HG02571 (cell line): ENCODE data around the gene IL17RE.

Source experiments
- ATAC-seq: cut with Tn5 transposase; IDR thresholded peaks from one replicate; pipeline ENCODE4 v1.9.1; 2021; ENCODE audit warnings: mild to moderate bottlenecking, moderate library complexity; ENCODE audit not compliant: unreplicated experiment

The IL17RE gene

DNA sequence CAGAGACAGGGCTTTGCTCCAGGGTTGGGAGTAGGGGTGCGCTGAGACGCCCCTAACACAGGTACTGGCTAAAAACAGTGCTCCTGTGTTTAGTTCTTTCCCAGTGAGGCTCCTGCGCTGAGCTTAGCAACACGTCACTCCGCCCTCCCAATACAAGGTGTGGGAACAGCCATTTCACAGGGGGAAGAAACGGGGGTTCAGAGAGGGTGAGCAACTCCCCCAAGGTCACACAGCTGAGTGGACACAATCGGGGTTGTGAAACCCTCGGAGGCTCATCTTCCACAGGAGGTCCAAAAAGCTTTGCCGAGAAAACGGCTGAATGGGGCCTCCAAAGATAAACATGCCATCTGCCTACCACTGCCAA is 48.9 kb downstream of the IL17RE start:
- peak; percentile 11 for ATAC-seq

DNA sequence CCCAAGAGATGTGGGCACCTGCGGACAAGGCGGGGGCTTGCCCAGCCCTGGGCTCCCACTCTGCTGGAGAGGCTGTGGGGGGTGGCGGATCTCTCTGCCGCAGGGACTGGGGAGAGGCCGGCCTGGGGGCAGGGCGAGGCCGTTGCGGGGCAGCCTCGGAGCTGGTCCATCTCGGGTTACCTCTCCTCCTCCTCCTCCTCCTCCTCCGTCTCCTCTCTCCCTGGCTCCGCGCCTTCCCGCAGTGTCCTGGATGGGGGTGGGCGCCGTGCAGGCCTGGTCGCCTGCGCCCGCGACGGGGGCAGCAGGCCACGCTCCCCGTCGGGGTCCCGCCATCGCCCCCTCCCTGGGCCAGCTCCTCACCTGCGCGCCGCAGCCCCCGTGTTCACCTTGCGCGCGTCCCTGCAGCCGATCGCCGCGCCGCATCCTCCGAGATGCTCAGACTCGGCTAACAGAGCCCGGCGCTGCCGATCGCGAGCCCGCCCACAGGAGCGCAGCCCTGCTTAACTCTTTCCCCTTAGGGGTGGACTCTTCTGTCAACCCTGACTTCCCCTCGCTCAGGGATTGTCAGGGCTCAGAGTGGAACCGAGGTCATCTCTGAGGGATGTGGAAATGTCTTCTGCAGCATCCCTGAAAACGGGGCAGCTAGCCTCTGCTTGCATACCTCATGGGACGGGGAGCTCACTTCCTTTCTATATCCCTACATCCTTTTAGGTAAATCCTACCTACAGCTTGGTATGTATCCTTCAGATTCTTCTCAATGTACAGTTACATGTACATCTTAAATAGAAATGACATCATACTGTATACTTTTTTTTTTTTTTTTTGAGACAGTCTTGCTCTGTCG is 49.5 kb downstream of the IL17RE start, which contains the start of gene PRRT3:
PRRT3 (minus strand) TSS at position 447 of the 844 bp plus-strand sequence. CDS start 2,293 bp downstream, outside the sequence.
- ATAC-seq = peak; percentile 52

DNA sequence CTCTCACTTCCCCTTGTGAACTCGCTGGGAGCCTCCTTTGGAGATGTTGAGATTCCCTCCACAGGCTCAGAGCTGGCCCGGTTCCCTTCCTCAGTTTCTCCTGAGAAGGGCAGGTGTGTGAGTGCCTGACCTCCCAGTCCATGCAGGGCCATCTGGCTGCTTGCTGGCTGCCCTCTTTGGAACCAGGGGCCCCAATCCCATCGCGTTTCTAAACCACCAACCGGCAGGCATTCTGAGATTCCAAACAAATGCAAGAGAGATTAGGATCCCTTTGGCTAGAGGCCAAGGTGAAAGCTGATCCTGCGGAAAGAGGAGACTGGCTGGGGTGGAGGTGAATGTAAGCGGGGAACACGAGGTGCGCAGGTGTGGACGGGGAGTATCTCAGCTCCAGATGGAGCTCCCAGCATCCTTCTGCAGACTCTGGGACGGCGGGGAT is 52.4 kb downstream of the IL17RE start:
- ATAC-seq = no peak

DNA sequence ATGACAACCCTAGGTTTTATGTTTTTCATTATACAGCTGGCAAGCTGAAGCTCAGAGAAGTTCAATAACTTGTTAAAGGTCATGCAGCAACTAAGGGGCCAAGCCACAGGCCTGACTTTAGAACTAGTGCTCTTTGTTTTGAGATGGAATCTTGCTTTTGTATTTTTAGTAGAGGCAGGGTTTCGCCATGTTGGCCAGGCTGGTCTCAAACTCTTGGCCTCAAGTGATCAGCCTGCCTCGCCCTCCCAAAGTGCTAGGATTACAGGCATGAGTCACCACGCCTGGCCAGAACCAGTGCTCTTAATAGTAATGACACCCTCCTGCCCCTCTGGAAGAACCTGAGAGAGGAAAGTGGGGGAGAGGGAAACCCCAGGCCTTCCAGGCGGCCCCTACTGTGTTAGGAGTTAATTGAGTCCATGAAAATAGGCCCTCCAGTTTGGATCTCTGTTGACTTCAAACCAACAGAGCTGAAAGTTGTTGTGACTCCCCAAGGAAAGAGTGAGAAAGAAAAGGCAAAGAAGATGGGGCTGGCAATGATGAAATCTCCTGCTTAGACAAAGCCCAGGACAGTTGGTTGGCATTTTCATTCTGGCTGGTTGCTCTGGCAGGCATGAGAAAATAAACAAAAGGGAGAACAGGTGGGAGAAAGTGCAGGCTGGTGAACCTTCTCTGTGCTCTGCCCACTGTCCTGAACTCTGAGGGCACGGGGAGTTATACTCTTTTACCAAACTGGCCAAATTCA is 53.1 kb downstream of the IL17RE start:
- ATAC-seq = no peak

DNA sequence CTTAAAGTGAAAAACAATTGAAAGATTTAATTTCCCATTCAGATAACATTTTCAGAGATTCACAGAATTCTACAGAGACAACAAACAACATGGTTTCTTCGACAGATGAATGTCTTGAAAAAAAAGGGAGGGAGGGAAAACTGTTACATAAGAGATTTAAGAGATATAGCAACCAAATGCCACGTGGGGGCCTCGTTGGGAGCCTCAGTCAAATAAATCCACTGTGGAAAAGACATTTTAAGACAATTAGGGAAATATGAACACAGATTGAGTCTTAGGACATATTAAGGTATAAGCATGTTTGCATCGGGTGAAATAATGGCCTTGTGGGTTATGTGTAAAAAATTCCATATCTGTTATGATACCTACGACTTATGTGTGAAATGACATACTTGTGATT is 54.6 kb downstream of the IL17RE start:
- ATAC-seq = no peak

DNA sequence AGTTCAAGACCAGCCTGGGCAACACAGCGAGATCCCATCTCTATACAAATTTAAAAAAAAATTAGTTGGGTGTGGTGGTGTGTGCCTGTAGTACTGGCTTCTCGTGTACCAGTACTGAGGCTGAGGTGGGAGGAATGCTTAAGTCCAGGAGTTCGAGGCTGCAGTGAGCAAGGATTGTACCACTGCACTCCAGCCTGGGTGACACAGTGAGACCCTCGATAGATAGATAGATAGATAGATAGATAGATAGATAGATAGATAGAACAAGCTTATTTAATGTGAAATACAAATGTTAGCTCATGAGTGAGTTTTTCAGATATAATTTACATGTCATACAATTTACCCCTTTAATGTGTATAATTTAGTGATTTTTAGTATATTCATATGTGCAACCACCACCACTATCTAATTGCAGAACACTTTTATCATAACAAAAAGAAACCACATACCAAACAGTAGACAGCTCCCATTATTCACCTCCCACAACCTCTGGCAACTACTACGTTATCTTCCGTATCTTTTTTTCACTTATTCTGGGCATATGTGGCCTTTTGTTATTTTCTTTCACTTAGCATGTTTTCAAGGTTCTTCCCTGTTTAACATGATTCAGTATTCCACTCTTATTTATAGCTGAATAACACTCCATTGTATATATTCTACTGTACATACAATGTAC is 62.7 kb downstream of the IL17RE start:
- no peak for ATAC-seq
